IPS-15b (cell line): Measurements from ENCODE around the gene RNU4-1.

Experiments
- H3K27me3 ChIP-seq: one replicate; pipeline ENCODE4 v1.6.1; 2013; ENCODE audit warnings: low read length; ENCODE audit not compliant: control insufficient read depth, insufficient read depth
- H3K36me3 ChIP-seq: one replicate; pipeline ENCODE4 v1.6.1; 2013; ENCODE audit warnings: low read length; ENCODE audit not compliant: control insufficient read depth, insufficient read depth
- H3K4me1 ChIP-seq: one replicate; pipeline ENCODE4 v1.6.1; 2013; ENCODE audit warnings: mild to moderate bottlenecking, low read length; ENCODE audit not compliant: control insufficient read depth, insufficient read depth
- H3K4me3 ChIP-seq: one replicate; pipeline ENCODE4 v1.5.1; 2013; ENCODE audit warnings: low read depth, low read length
- H3K9ac ChIP-seq: one replicate; pipeline ENCODE4 v1.6.1; 2013; ENCODE audit warnings: low read depth, mild to moderate bottlenecking, low read length
- H3K9me3 ChIP-seq: one replicate; pipeline ENCODE4 v1.6.1; 2013; ENCODE audit warnings: mild to moderate bottlenecking, low read length; ENCODE audit not compliant: control insufficient read depth, insufficient read depth

Gene RNU4-1

GRCh38 chr12:120286768-120287490, 6.1 kb downstream of the RNU4-1 start:
- Histone ChIP-seq H3K4me3 (no peak overlapping the region), H3K27me3 (no peaks in the 10 kb centered on the region), H3K9me3 (no peaks in the 10 kb centered on the region), H3K9ac (no peak overlapping the region), H3K4me1 (no peaks in the 10 kb centered on the region), H3K36me3 (no peaks in the 10 kb centered on the region)

GRCh38 chr12:120284381-120284780, 8.7 kb downstream of the RNU4-1 start:
- H3K9me3 ChIP-seq: no peaks in the 10 kb centered on the region
- H3K4me3 ChIP-seq: no peak overlapping the region
- H3K9ac ChIP-seq: no peak overlapping the region
- H3K4me1 ChIP-seq: no peaks in the 10 kb centered on the region
- H3K36me3 ChIP-seq: no peaks in the 10 kb centered on the region
- no peaks in the 10 kb centered on the region for H3K27me3 ChIP-seq

GRCh38 chr12:120283318-120283717, 9.7 kb downstream of the RNU4-1 start:
- no peaks in the 10 kb centered on the region for H3K9me3 ChIP-seq
- no peak overlapping the region for H3K4me3 ChIP-seq
- H3K36me3 ChIP-seq: no peaks in the 10 kb centered on the region
- H3K27me3 ChIP-seq: no peaks in the 10 kb centered on the region
- H3K4me1 ChIP-seq: no peaks in the 10 kb centered on the region
- H3K9ac ChIP-seq: no peak overlapping the region

GRCh38 chr12:120278137-120279069, 14.6 kb downstream of the RNU4-1 start:
- no peaks in the 10 kb centered on the region for H3K27me3 ChIP-seq
- no peak overlapping the region for H3K9ac ChIP-seq
- H3K4me3 ChIP-seq: no peak overlapping the region
- no peaks in the 10 kb centered on the region for H3K9me3 ChIP-seq
- no peaks in the 10 kb centered on the region for H3K4me1 ChIP-seq
- H3K36me3 ChIP-seq: no peaks in the 10 kb centered on the region

GRCh38 chr12:120276734-120277133, 16.3 kb downstream of the RNU4-1 start:
- no peak overlapping the region for H3K9ac ChIP-seq
- no peaks in the 10 kb centered on the region for H3K36me3 ChIP-seq

GRCh38 chr12:120267736-120268135, 25.3 kb downstream of the RNU4-1 start:
- H3K9me3 ChIP-seq: no peaks in the 10 kb centered on the region
- no peaks in the 10 kb centered on the region for H3K27me3 ChIP-seq
- H3K9ac ChIP-seq: peak overlapping the region; percentile 47
- peaks cover 11% of the 10 kb centered on the region for H3K4me1 ChIP-seq
- H3K4me3 ChIP-seq: no peak overlapping the region
- H3K36me3 ChIP-seq: no peaks in the 10 kb centered on the region

More at GRCh38 chr12:120276734-120277133, 16.3 kb downstream of the RNU4-1 start:
- Histone ChIP-seq H3K4me1 (no peaks in the 10 kb centered on the region), H3K9me3 (no peaks in the 10 kb centered on the region), H3K27me3 (no peaks in the 10 kb centered on the region), H3K4me3 (no peak overlapping the region)

GRCh38 chr12:120266180-120266870, 26.7 kb downstream of the RNU4-1 start:
- H3K9me3 ChIP-seq: no peaks in the 10 kb centered on the region
- H3K4me1 ChIP-seq: peaks cover 18% of the 10 kb centered on the region
- H3K9ac ChIP-seq: no peak overlapping the region
- H3K27me3 ChIP-seq: no peaks in the 10 kb centered on the region
- H3K4me3 ChIP-seq: no peak overlapping the region
- peaks cover 2% of the 10 kb centered on the region for H3K36me3 ChIP-seq

- Histone ChIP-seq H3K4me3 (peak within 1 kb of the TSS; percentile 78), H3K9me3 (no peaks in the 10 kb centered on the region), H3K4me1 (peaks cover 18% of the 10 kb centered on the region), H3K27me3 (no peaks in the 10 kb centered on the region), H3K36me3 (peaks cover 2% of the 10 kb centered on the region), H3K9ac (peak within 1 kb of the TSS; percentile 79)
These were observed 27.4 kb downstream of the RNU4-1 start, which contains the start of gene PXN for GRCh38 chr12:120265473-120266179. TSS of gene PXN (minus strand) at chr12:120265730. CDS start at chr12:120265629, 101 bp downstream.

GRCh38 chr12:120264904-120265472, 28.0 kb downstream of the RNU4-1 start:
- H3K9me3 ChIP-seq: no peaks in the 10 kb centered on the region

GRCh38 chr12:120264086-120264903, 28.7 kb downstream of the RNU4-1 start:
- peak overlapping the region; percentile 78 for H3K4me3 ChIP-seq
- H3K9me3 ChIP-seq: no peaks in the 10 kb centered on the region
- H3K4me1 ChIP-seq: peaks cover 18% of the 10 kb centered on the region
- peak overlapping the region; percentile 79 for H3K9ac ChIP-seq
- H3K27me3 ChIP-seq: no peaks in the 10 kb centered on the region
- peaks cover 2% of the 10 kb centered on the region for H3K36me3 ChIP-seq

More at GRCh38 chr12:120264904-120265472, 28.0 kb downstream of the RNU4-1 start:
- peak overlapping the region; percentile 78 for H3K4me3 ChIP-seq
- peaks cover 2% of the 10 kb centered on the region for H3K36me3 ChIP-seq
- H3K27me3 ChIP-seq: no peaks in the 10 kb centered on the region
- peak overlapping the region; percentile 79 for H3K9ac ChIP-seq
- H3K4me1 ChIP-seq: peaks cover 18% of the 10 kb centered on the region
